K562 (cell line): Measurements from ENCODE around the gene ZNF362. TPM values are rescaled to one million over a fixed set of nuclear protein-coding genes. Genes with fewer than 3 reads are reported as not detected.

ENCODE experiments used
- ATAC-seq: fragments of 200-7000 bp; cut with Tn5 transposase; 3 replicates; pipeline ENCODE4 v1.9.1; 2020; ENCODE audit warnings: moderate library complexity
- BruUV-seq: library from RNA; stranded (reverse); fragments of 400-500 nt; replicated peaks from 2 replicates; lab custom pipeline; 2021; lab: Mats Ljungman, UMichigan
- CTCF ChIA-PET: fragments of 300-600 bp; formaldehyde crosslinking; extraction: SDS; loops from one replicate; lab custom pipeline; 2021; ENCODE audit warnings: low intra/inter-chr PET ratio; lab: Yijun Ruan, JAX
- POLR2A ChIA-PET: fragments of 300-600, 350-650 bp; sonication (Branson Sonifier 250); formaldehyde crosslinking; extraction: SDS; loops from one replicate; lab custom pipeline; 2021; ENCODE audit warnings: antibody characterized with exemption, inconsistent platforms; lab: Yijun Ruan, JAX
- DNase-seq, 4 experiments: peaks; one replicate each; pipeline versions ENCODE4 v3.0.0 to v3.0.0-alpha.2; 2011 to 2018; ENCODE audit warnings: low spot score in 3 of 4, mixed read lengths in 3 of 4; ENCODE audit errors: extremely low read depth in 1 of 4
- FAIRE-seq: peaks from 2 replicates; lab custom pipeline; 2011; peaks lifted over from hg19 to GRCh38; lab: Jason Lieb, UNC
- H2AFZ ChIP-seq: 2 replicates; pipeline ENCODE4 v1.6.0; 2011; ENCODE audit warnings: low read depth, low read length, control low read depth, inconsistent platforms
- H3K27ac ChIP-seq: fragments of 200-600 bp; 3 replicates; pipeline ENCODE4 v1.8.0; 2011; ENCODE audit warnings: low read depth, mild to moderate bottlenecking, control low read depth, inconsistent platforms, low read length, moderate library complexity, mixed read lengths; ENCODE audit errors: extremely low read depth
- H3K27me3 ChIP-seq, 2 experiments: fragments of 300-600 bp in 1 of 2; 2 replicates in 1 of 2; 3 replicates in 1 of 2; pipeline versions ENCODE4 v1.6.0 to v1.8.0; 2011; ENCODE audit warnings: inconsistent platforms in 2 of 2, low read length in 2 of 2, mild to moderate bottlenecking in 1 of 2, mixed read lengths in 1 of 2, moderate library complexity in 1 of 2; ENCODE audit not compliant: control insufficient read depth in 2 of 2, insufficient read depth in 2 of 2
- H3K36me3 ChIP-seq: fragments of 300-600 bp; 3 replicates; pipeline ENCODE4 v1.8.0; 2011; ENCODE audit warnings: mild to moderate bottlenecking, low read length, inconsistent platforms; ENCODE audit not compliant: control insufficient read depth, insufficient read depth
- H3K4me1 ChIP-seq, 2 experiments: fragments of 200-600 bp in 1 of 2; replicated peaks in 1 of 2; 2 replicates in 1 of 2; 3 replicates in 1 of 2; pipeline versions ENCODE4 v1.5.1 to v1.8.0; 2011; ENCODE audit warnings: inconsistent platforms in 2 of 2, low read length in 2 of 2, mild to moderate bottlenecking in 1 of 2, mixed read lengths in 1 of 2, moderate library complexity in 1 of 2; ENCODE audit not compliant: control insufficient read depth in 2 of 2, insufficient read depth in 2 of 2
- H3K4me2 ChIP-seq: 2 replicates; pipeline ENCODE4 v1.6.1; 2011; ENCODE audit warnings: low read length, control low read depth, inconsistent platforms, mixed read lengths; ENCODE audit not compliant: insufficient read depth
- H3K4me3 ChIP-seq: fragments of 200-600 bp; sonication (generic), shearing (Covaris generic); 2 replicates; pipeline ENCODE4 v1.5.1; 2016; ENCODE audit warnings: control low read depth, inconsistent platforms
- H3K79me2 ChIP-seq: fragments of 200-600 bp; 3 replicates; pipeline ENCODE4 v1.8.0; 2011; ENCODE audit warnings: low read length, inconsistent platforms; ENCODE audit not compliant: control insufficient read depth, insufficient read depth
- H3K9ac ChIP-seq, 2 experiments: 2 replicates each; pipeline versions ENCODE4 v1.6.0 to v1.6.1; 2011; ENCODE audit warnings: low read depth in 2 of 2, low read length in 2 of 2, control low read depth in 1 of 2, inconsistent platforms in 1 of 2, mild to moderate bottlenecking in 1 of 2, mixed read lengths in 1 of 2; ENCODE audit not compliant: insufficient read depth in 1 of 2
- H3K9me1 ChIP-seq: one replicate; pipeline ENCODE4 v1.6.0; 2011; ENCODE audit warnings: inconsistent platforms, mild to moderate bottlenecking, low read length, moderate library complexity; ENCODE audit not compliant: control insufficient read depth, insufficient read depth
- H3K9me3 ChIP-seq: replicated peaks from 2 replicates; pipeline ENCODE4 v1.5.1; 2011; ENCODE audit warnings: low read depth, low read length, inconsistent platforms; ENCODE audit not compliant: control insufficient read depth, insufficient read depth
- H4K20me1 ChIP-seq: replicated peaks from 2 replicates; pipeline ENCODE4 v1.6.1; 2011; ENCODE audit warnings: low read length, inconsistent platforms, mixed read lengths; ENCODE audit not compliant: control insufficient read depth, insufficient read depth
- CBX1 ChIP-seq: sonication (generic); IDR thresholded peaks from 2 replicates; pipeline ENCODE4 v1.6.1; 2016; ENCODE audit warnings: antibody characterized with exemption, low read depth, mild to moderate bottlenecking
- CBX8 ChIP-seq: fragments of 200-600 bp; sonication (generic); IDR thresholded peaks from 2 replicates; pipeline ENCODE4 v1.6.1; 2012; ENCODE audit warnings: borderline replicate concordance, mixed run types, low read depth, mild to moderate bottlenecking, moderate library complexity, mixed read lengths, low read length, control low read depth, inconsistent platforms; ENCODE audit not compliant: poor library complexity, severe bottlenecking; ENCODE audit errors: extremely low read depth
- EGR1 ChIP-seq: fragments of 450-650 bp; conservative IDR thresholded peaks from 2 replicates; pipeline ENCODE4 v1.6.1; 2017; ENCODE audit warnings: mild to moderate bottlenecking
- KAT8 ChIP-seq: fragments of 450-650 bp; IDR thresholded peaks from 2 replicates; pipeline ENCODE4 v1.6.1; 2016; ENCODE audit warnings: low read depth, mild to moderate bottlenecking
- KLF13 ChIP-seq: fragments of 450-650 bp; IDR thresholded peaks from 2 replicates; pipeline ENCODE4 v1.6.1; 2016; ENCODE audit warnings: missing genetic modification characterization, low read depth, mild to moderate bottlenecking, missing compliant biosample characterization, moderate library complexity, borderline replicate concordance
- RBM22 ChIP-seq: fragments of 200-400 bp; formaldehyde crosslinking; IDR thresholded peaks from 2 replicates; pipeline ENCODE4 v1.6.1; 2018; ENCODE audit warnings: low read length, low read depth; ENCODE audit not compliant: poor library complexity, severe bottlenecking
- ZBTB2 ChIP-seq: fragments of 450-650 bp; IDR thresholded peaks from 2 replicates; pipeline ENCODE4 v1.6.1; 2016; ENCODE audit warnings: antibody characterized with exemption
- ZMIZ1 ChIP-seq, 2 experiments: fragments of 150-350 bp in 1 of 2; IDR thresholded peaks; 2 replicates each; pipeline ENCODE4 v1.6.1; 2012 to 2016; ENCODE audit warnings: low read depth in 2 of 2, low read length in 2 of 2, mild to moderate bottlenecking in 1 of 2, moderate library complexity in 1 of 2
- ZNF224 ChIP-seq: sonication (generic); formaldehyde crosslinking; IDR thresholded peaks from 2 replicates; pipeline ENCODE4 v1.8.0; 2022; ENCODE audit warnings: mild to moderate bottlenecking, missing genetic modification reagents
- ZNF780A ChIP-seq: fragments of 250-450 bp; sonication (Bioruptor Pico); IDR thresholded peaks from 2 replicates; pipeline ENCODE4 v1.5.0; 2021; ENCODE audit warnings: mild to moderate bottlenecking
- WGBS: fragments of 100-300 bp; shearing (Covaris generic); methylation state at CpG from one replicate; pipeline ENCODE4 v1.1.6; 2016; ENCODE audit warnings: low coverage, mixed read lengths; ENCODE audit not compliant: insufficient coverage; ENCODE audit errors: missing lambda C conversion rate; 5-methylcytosine and 5-hydroxymethylcytosine counted together
- in situ Hi-C: fragments of 300-500 bp; cut with MboI; formaldehyde crosslinking; loops from 4 replicates; pipeline ENCODE4 v1.15.0; 2018; ENCODE audit warnings: inconsistent platforms, mixed read lengths
- intact Hi-C: fragments of 100-400 bp; cut with micrococcal nuclease; formaldehyde crosslinking; loops from 2 replicates; pipeline ENCODE4 v1.14.2; 2022
- polyA plus RNA-seq, 8 experiments: library from polyadenylated mRNA; depleted of rRNA in 4 of 8; stranded (reverse) in 5 of 8; unstranded in 3 of 8; fragments of >200 nt; fragmentation: Nextera tagmentation in 2 of 8; fragmentation: Illumina TruSeq in 1 of 8; extraction: Ambion mirVana in 2 of 8; extraction: Trizol in 1 of 8; gene quantifications; 2 replicates each; pipeline versions ENCODE4 v1.2.1 to v1.2.3, GENCODE V29; 2011 to 2014; ENCODE audit warnings: inconsistent platforms in 1 of 8, missing spikeins in 1 of 8
- total RNA-seq, 7 experiments: library from RNA; depleted of rRNA in 6 of 7; stranded (reverse); fragments of >200 nt in 6 of 7; fragmentation: Illumina TruSeq in 2 of 7; extraction: Trizol in 2 of 7; gene quantifications; 2 replicates each; pipeline versions ENCODE4 v1.2.1 to v1.2.3, GENCODE V29; 2011 to 2021; ENCODE audit warnings: low replicate concordance in 1 of 7
- TF ChIP-seq, protein P1 (sequence below): fragments of 450-650 bp; formaldehyde crosslinking; IDR thresholded peaks from 2 replicates; pipeline ENCODE4 v1.4.0; 2022; ENCODE audit warnings: missing genetic modification characterization

The ZNF362 gene
- total and polyA plus RNA-seq, 9 of the 15 experiments (the other 6 are each of a cell fraction or from before 2014, with no cell fraction given) = 0.01 to 1.1 (median 0.35) TPM; not detected in 1

- TF ChIP-seq ZBTB2 = no peak
- TF ChIP-seq CBX8 = no peak
- TF ChIP-seq, all 486 proteins: peak for 0
Measured at GRCh38 chr1:33331444-33332356, 75.4 kb downstream of the ZNF362 start (continued).

DNA sequence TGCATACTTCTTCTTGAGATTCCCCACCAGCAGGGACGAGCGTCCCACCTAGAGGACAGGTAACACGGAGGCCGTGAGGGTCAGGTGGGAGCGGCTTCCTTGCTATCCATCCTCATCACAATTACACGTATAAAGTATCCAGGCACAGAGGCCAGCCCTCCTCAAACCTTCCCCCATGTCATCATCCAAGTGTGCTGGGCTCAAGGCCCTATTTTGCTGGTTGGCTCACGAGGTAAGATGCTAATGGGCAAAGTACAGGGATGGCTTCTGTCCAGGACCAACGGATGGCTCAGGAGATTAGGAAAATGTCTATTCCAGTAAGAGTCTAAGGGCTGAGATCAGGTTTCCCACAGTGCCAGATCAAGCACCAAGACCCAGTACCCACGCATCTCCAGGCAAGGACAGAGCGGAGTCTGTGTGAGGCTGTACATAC, 76.1 kb downstream of the ZNF362 start:
- H3K9me3 ChIP-seq = no peaks in the 10 kb centered on the region
- peaks cover 14% of the 10 kb centered on the region for H4K20me1 ChIP-seq
- BruUV-seq = no TSS peak
- WGBS = 87% methylated on average over 9 of the region's 10 CpGs
- CTCF ChIA-PET = no interaction called here
- peaks cover 78% of the 10 kb centered on the region for H3K36me3 ChIP-seq
- no peak overlapping the region for H3K27ac ChIP-seq
- no peak overlapping the region for H3K9ac ChIP-seq
- H2AFZ ChIP-seq = no peak overlapping the region
- FAIRE-seq (no peak), ATAC-seq (no peak), DNase-seq (no peak)
- no peaks in the 10 kb centered on the region; a peak in 1 of 5 replicates for H3K4me1 ChIP-seq
- no peak overlapping the region for H3K4me3 ChIP-seq
- intact Hi-C loops (no loop called here), in situ Hi-C loops (no loop called here)
- no peaks in the 10 kb centered on the region for H3K9me1 ChIP-seq
- 0 out of 3 replicates have a peak, but pooled peaks cover 3% of the 10 kb centered on the region for H3K79me2 ChIP-seq
- no peak overlapping the region for H3K4me2 ChIP-seq
- POLR2A ChIA-PET = interaction anchor here (0.8 kb wide), 1 partner anchor 221 kb away, joined by 5 read pairs; no protein-coding TSS in a partner anchor
- no peaks in the 10 kb centered on the region for H3K27me3 ChIP-seq
- no peak for TF ChIP-seq EGR1
- no peak for TF ChIP-seq KAT8
- no peak for TF ChIP-seq RBM22
- TF ChIP-seq KLF13 = no peak
- TF ChIP-seq ZNF224 (CRISPR knock-in tag) = no peak
- TF ChIP-seq ZNF780A (CRISPR knock-in tag) = no peak
- no peak for TF ChIP-seq ZMIZ1 (IDR thresholded peaks at IDR 0.05; ENCODE audit: low read depth in 2 of 2, low read length in 2 of 2)
- TF ChIP-seq CBX1 = no peak
- TF ChIP-seq, protein P1, sequence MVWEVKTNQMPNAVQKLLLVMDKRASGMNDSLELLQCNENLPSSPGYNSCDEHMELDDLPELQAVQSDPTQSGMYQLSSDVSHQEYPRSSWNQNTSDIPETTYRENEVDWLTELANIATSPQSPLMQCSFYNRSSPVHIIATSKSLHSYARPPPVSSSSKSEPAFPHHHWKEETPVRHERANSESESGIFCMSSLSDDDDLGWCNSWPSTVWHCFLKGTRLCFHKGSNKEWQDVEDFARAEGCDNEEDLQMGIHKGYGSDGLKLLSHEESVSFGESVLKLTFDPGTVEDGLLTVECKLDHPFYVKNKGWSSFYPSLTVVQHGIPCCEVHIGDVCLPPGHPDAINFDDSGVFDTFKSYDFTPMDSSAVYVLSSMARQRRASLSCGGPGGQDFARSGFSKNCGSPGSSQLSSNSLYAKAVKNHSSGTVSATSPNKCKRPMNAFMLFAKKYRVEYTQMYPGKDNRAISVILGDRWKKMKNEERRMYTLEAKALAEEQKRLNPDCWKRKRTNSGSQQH = no peak
